GM23248 (cell line): Measurements from ENCODE around the gene TOP1.

Experiments
- EZH2 ChIP-seq: fragments of 200-600 bp; sonication (generic); IDR thresholded peaks from 2 replicates; pipeline ENCODE4 v1.6.1; 2018; ENCODE audit warnings: antibody characterized with exemption, mild to moderate bottlenecking; ENCODE audit not compliant: insufficient read depth, poor library complexity, severe bottlenecking
- EZH2phosphoT487 ChIP-seq: fragments of 200-600 bp; sonication (generic); IDR thresholded peaks from 2 replicates; pipeline ENCODE4 v1.6.1; 2018; ENCODE audit warnings: antibody characterized with exemption, moderate library complexity, mild to moderate bottlenecking, low read depth; ENCODE audit not compliant: insufficient read depth

DNA sequence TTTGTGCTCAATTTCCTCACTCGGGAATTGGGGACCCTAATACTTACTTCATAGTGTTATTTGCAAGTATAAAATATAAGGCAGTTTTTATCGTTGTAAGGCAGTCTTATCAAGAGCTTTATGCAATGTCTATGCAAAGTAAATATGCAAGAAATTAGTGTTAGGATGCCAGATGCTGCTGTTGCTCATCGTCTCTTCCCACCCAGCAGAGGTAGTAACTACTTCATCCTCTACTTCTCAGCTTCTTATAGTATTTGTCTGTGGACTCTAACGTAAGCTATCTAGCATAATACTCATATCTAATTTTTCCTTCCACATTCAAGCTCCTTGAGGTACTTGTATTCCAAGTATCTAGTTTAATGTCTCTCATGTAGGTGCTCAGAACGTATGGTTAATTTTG, 120.3 kb downstream of the TOP1 start:
- TF ChIP-seq EZH2phosphoT487 (no peak), EZH2 (no peak)
